ENCODE data around the gene ANKMY1.

- peak in 1 of 3 donors; percentile 43 for TF ChIP-seq POLR2A (IDR thresholded peaks at IDR 0.05)
- TF ChIP-seq POLR2AphosphoS5 (IDR thresholded peaks at IDR 0.05), result peak; percentile 45 to 69 (median 65)
- TF ChIP-seq CTCF (IDR thresholded peaks at IDR 0.05 in 8 of 11, conservative IDR thresholded peaks at IDR 0.05 in 3 of 11), result no peak
Measured at GRCh38 chr2:240568678-240569522, 11.1 kb upstream of the ANKMY1 start.

All from spleen (tissue), 7 donors.